IPS-18a (cell line): ENCODE data around the gene CAMK2A.
"Not testable (repeated sequence)": the region's sequence is repeated elsewhere in the genome, so short reads cannot be mapped to it uniquely, and the experiment has no call there.

Source experiments
- H3K27ac ChIP-seq: one replicate; pipeline ENCODE4 v1.5.1; 2013; ENCODE audit warnings: low read length
- H3K27me3 ChIP-seq: one replicate; pipeline ENCODE4 v1.6.1; 2013; ENCODE audit warnings: mild to moderate bottlenecking, low read length; ENCODE audit not compliant: control insufficient read depth, insufficient read depth
- H3K36me3 ChIP-seq: one replicate; pipeline ENCODE4 v1.6.1; 2013; ENCODE audit warnings: low read depth, low read length; ENCODE audit not compliant: control insufficient read depth
- H3K4me1 ChIP-seq: one replicate; pipeline ENCODE4 v1.6.1; 2013; ENCODE audit warnings: low read depth, low read length; ENCODE audit not compliant: control insufficient read depth
- H3K4me3 ChIP-seq: one replicate; pipeline ENCODE4 v1.5.1; 2013; ENCODE audit warnings: low read length
- H3K9ac ChIP-seq: one replicate; pipeline ENCODE4 v1.6.1; 2013; ENCODE audit warnings: mild to moderate bottlenecking, low read length, moderate library complexity
- H3K9me3 ChIP-seq: one replicate; pipeline ENCODE4 v1.6.1; 2013; ENCODE audit warnings: low read depth, low read length; ENCODE audit not compliant: control insufficient read depth

Gene CAMK2A

GRCh38 chr5:150236981-150237754 is 52.4 kb downstream of the CAMK2A start:
- H3K9ac ChIP-seq = no peak overlapping the region

DNA sequence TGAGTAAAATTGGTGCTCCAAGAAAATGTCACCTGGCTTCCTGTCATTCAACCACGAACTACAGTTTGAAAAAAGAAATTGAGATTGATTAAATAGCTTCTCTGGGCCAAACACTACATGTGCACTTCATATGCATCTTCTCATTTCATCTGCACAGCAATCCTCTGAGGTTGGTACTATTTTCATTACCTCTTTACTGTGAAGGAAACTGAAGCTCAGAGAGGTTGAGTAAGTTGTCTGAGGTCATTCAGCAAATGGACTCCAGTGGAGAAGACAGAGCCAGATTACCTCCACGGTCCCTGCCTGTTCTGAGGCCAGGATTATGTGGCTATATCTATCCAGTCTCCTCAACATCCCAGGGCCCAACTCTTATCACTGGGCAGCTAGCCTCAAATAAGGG is 53.3 kb downstream of the CAMK2A start:
- Histone ChIP-seq H3K9ac (no peak overlapping the region), H3K9me3 (no peaks in the 10 kb centered on the region), H3K4me1 (no peaks in the 10 kb centered on the region), H3K27ac (no peak overlapping the region), H3K27me3 (no peaks in the 10 kb centered on the region), H3K4me3 (no peak overlapping the region), H3K36me3 (no peaks in the 10 kb centered on the region)

More at GRCh38 chr5:150236981-150237754, 52.4 kb downstream of the CAMK2A start:
- no peak overlapping the region for H3K27ac ChIP-seq
- H3K27me3 ChIP-seq = no peaks in the 10 kb centered on the region
- no peaks in the 10 kb centered on the region for H3K9me3 ChIP-seq
- H3K4me3 ChIP-seq = no peak overlapping the region
- H3K4me1 ChIP-seq = no peaks in the 10 kb centered on the region
- H3K36me3 ChIP-seq = no peaks in the 10 kb centered on the region

DNA sequence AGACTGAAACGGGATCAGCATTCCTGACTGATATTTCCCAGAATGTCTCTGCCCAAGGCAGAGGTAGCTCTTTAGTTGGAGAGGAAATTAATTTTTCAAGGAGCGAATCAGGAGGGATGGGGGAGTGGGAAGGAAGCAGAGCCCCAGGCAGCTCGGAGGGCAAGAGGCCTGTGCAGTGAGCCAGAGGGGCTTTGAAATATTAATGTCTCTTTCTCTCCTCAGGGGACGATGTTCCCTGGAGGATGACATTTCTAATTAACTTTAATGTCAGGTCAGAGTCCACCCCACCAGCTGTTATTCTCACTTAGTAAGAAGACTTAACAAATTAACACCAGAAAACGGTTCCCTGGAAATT is 54.1 kb downstream of the CAMK2A start:
- Histone ChIP-seq H3K36me3 (no peaks in the 10 kb centered on the region), H3K27ac (no peak overlapping the region), H3K9ac (no peak overlapping the region), H3K4me3 (no peak overlapping the region), H3K27me3 (no peaks in the 10 kb centered on the region), H3K9me3 (no peaks in the 10 kb centered on the region), H3K4me1 (no peaks in the 10 kb centered on the region)

DNA sequence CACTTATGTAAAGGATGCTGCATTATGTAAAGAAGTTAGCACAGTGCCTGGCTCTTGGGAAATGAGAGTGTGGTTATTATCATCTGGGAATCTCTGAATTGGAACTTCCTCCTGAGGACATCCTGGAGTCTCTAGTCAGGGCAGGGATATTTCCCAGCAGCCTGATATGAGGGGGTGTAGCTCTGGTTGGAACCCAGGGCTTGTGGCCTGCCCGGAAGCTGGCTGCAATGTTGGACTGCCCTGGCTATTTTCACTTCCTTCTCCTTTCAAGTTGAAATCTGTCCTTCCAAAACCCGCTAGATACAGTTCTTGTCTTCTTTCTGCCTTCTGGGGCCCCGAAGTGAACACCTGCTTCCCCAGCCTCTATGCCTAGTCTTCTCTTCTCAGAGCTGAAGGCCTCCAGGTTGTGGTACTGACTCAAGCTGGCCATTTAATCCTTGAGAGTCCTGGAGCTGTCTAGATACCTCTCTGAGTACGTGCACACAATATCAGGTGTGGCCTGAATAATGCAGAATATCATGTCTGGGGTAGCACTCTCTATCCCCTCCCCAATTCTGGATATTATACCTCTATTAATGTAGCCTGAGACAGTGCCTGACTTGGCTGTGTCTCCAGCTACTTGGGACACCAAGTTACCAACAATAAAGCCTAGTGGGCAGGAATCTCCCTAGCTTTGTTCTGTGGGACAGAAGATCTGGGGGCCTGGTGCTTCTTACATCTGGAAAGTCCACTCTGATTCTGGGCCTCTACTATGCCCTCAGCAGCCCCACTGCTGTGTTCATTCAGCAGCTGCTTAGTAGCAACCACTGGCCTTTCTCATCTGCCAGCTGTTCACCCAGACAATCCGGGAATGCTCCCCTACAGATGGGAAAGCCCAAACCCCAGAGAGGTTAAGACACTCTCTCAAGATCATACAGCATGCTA is 54.7 kb downstream of the CAMK2A start:
- Histone ChIP-seq H3K9me3 (no peaks in the 10 kb centered on the region), H3K36me3 (no peaks in the 10 kb centered on the region), H3K4me3 (no peak overlapping the region), H3K9ac (no peak overlapping the region), H3K27ac (no peak overlapping the region), H3K27me3 (no peaks in the 10 kb centered on the region), H3K4me1 (no peaks in the 10 kb centered on the region)

GRCh38 chr5:150233706-150234105 is 55.9 kb downstream of the CAMK2A start:
- H3K4me3 ChIP-seq, H3K27me3 ChIP-seq, H3K36me3 ChIP-seq, H3K9me3 ChIP-seq, H3K27ac ChIP-seq, H3K9ac ChIP-seq, H3K4me1 ChIP-seq: not testable (repeated sequence)

- no peaks in the 10 kb centered on the region for H3K36me3 ChIP-seq
- H3K9ac ChIP-seq = no peak overlapping the region
- H3K4me3 ChIP-seq = no peak overlapping the region
- no peaks in the 10 kb centered on the region for H3K4me1 ChIP-seq
- H3K27me3 ChIP-seq = no peaks in the 10 kb centered on the region
- H3K27ac ChIP-seq = no peak overlapping the region
- no peaks in the 10 kb centered on the region for H3K9me3 ChIP-seq
Measured at GRCh38 chr5:150230842-150231241, 58.7 kb downstream of the CAMK2A start.

GRCh38 chr5:150229571-150229970 is 60.0 kb downstream of the CAMK2A start:
- Histone ChIP-seq H3K4me3 (no peak overlapping the region), H3K9ac (no peak overlapping the region), H3K27me3 (no peaks in the 10 kb centered on the region), H3K36me3 (no peaks in the 10 kb centered on the region), H3K9me3 (no peaks in the 10 kb centered on the region), H3K4me1 (no peaks in the 10 kb centered on the region), H3K27ac (no peak overlapping the region)

- H3K4me3 ChIP-seq = no peak overlapping the region
- no peak overlapping the region for H3K9ac ChIP-seq
- H3K27ac ChIP-seq = no peak overlapping the region
- H3K9me3 ChIP-seq = no peaks in the 10 kb centered on the region
- no peaks in the 10 kb centered on the region for H3K36me3 ChIP-seq
- H3K27me3 ChIP-seq = no peaks in the 10 kb centered on the region
- no peaks in the 10 kb centered on the region for H3K4me1 ChIP-seq
Measured at GRCh38 chr5:150227606-150228273, 61.8 kb downstream of the CAMK2A start.

GRCh38 chr5:150227036-150227435 is 62.5 kb downstream of the CAMK2A start:
- Histone ChIP-seq H3K4me3 (no peak overlapping the region), H3K27ac (no peak overlapping the region), H3K4me1 (no peaks in the 10 kb centered on the region), H3K9me3 (no peaks in the 10 kb centered on the region), H3K36me3 (no peaks in the 10 kb centered on the region), H3K27me3 (no peaks in the 10 kb centered on the region), H3K9ac (no peak overlapping the region)

GRCh38 chr5:150224483-150225027 is 65.0 kb downstream of the CAMK2A start:
- no peak overlapping the region for H3K9ac ChIP-seq
- H3K4me3 ChIP-seq = no peak overlapping the region
- H3K36me3 ChIP-seq = no peaks in the 10 kb centered on the region
- no peaks in the 10 kb centered on the region for H3K27me3 ChIP-seq
- no peak overlapping the region for H3K27ac ChIP-seq
- no peaks in the 10 kb centered on the region for H3K4me1 ChIP-seq
- no peaks in the 10 kb centered on the region for H3K9me3 ChIP-seq

DNA sequence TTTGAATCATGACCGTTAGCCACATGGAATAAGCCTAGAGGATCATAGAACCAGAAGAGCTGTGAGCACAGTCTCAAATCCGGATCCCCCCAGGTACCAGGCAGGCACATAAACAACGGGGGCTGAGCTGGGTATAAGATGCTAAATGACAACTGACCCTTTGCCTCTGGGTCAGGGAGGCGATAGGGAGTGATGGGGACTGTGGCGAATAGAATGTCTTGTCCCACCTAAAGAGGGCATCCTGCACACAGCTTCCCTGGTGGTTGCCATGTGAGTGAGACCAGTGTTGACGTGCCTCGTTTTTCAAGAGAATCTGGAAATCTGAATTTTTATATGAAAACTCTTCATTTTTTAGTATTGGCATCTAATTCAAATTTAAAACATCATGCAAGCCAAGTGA is 66.1 kb downstream of the CAMK2A start:
- H3K27ac ChIP-seq = no peak overlapping the region
- H3K4me3 ChIP-seq = no peak overlapping the region
- H3K27me3 ChIP-seq = no peaks in the 10 kb centered on the region
- no peaks in the 10 kb centered on the region for H3K36me3 ChIP-seq
- H3K4me1 ChIP-seq = no peaks in the 10 kb centered on the region
- no peaks in the 10 kb centered on the region for H3K9me3 ChIP-seq
- H3K9ac ChIP-seq = no peak overlapping the region
